ENCODE results near the gene NCL. TPM values are rescaled to one million over a fixed set of nuclear protein-coding genes. Genes with fewer than 3 reads are reported as not detected.

The NCL gene
- total RNA-seq, 1 experiment from 2014 or later: 1,077 TPM

- Histone ChIP-seq H3K4me2 (ENCODE audit: low read length) (no peak overlapping the region), H3K9ac (ENCODE audit: low read length) (no peak overlapping the region), H2AFZ (ENCODE audit: low read depth, low read length, poor library complexity, severe bottlenecking) (no peak overlapping the region), H3K27ac (ENCODE audit: low read depth, low read length) (no peak overlapping the region), H3K27me3 (ENCODE audit: insufficient read depth, low read length) (no peaks in the 10 kb centered on the region), H3K9me3 (ENCODE audit: control insufficient read depth in 1 of 2, insufficient read depth in 1 of 2, low read depth in 1 of 2, low read length in 2 of 2) (no peaks in the 10 kb centered on the region), H3K36me3 (ENCODE audit: control insufficient read depth in 1 of 2, insufficient read depth in 2 of 2, low read length in 2 of 2) (no peaks in the 10 kb centered on the region), H3K9me2 (ENCODE audit: insufficient read depth) (no peaks in the 10 kb centered on the region), H4K20me1 (ENCODE audit: insufficient read depth) (no peaks in the 10 kb centered on the region), H3K4me1 (ENCODE audit: control insufficient read depth in 1 of 2, insufficient read depth in 2 of 2, low read length in 2 of 2) (peaks cover 0 to 5% of the 10 kb centered on the region in 2 experiments; a peak in 1 of 4 replicates), H3K79me2 (ENCODE audit: insufficient read depth, low read length) (no peaks in the 10 kb centered on the region), H3K4me3 (replicated peaks in 1 of 2; ENCODE audit: low read depth in 1 of 2, low read length in 2 of 2) (no peak overlapping the region)
- DNase-seq (ENCODE audit: low read depth, low spot score) (no peak), ATAC-seq (no peak)
- ChIA-PET POLR2A (no interaction called here), RAD21 (ENCODE audit: low non-redundant PET in 1 of 2, low total read pairs in 2 of 2, uncharacterized antibody in 2 of 2, unreplicated experiment in 2 of 2) (no interaction called here), CTCF (no interaction called here)
- TF ChIP-seq EZH2 (IDR thresholded peaks at IDR 0.05) (no peak), EGR1 (IDR thresholded peaks at IDR 0.05; ENCODE audit: low read depth) (no peak), ATF3 (IDR thresholded peaks at IDR 0.05) (no peak), FOSL1 (IDR thresholded peaks at IDR 0.05; ENCODE audit: low read depth) (no peak), CEBPB (IDR thresholded peaks at IDR 0.05; ENCODE audit: low read depth) (no peak), POLR2AphosphoS5 (IDR thresholded peaks at IDR 0.05; ENCODE audit: low read depth, low read length) (no peak), MAX (IDR thresholded peaks at IDR 0.05) (no peak)
- BruUV-seq (replicated peaks): no TSS peak
- intact Hi-C loops (cut with micrococcal nuclease): no loop called here
Observed at GRCh38 chr2:231422056-231422455, 42.2 kb downstream of the NCL start.

GRCh38 chr2:231421051-231421580 is 43.2 kb downstream of the NCL start:
- Histone ChIP-seq H3K79me2 (ENCODE audit: insufficient read depth, low read length) (no peaks in the 10 kb centered on the region), H2AFZ (ENCODE audit: low read depth, low read length, poor library complexity, severe bottlenecking) (no peak overlapping the region), H3K4me1 (ENCODE audit: control insufficient read depth in 1 of 2, insufficient read depth in 2 of 2, low read length in 2 of 2) (peaks cover 0 to 5% of the 10 kb centered on the region in 2 experiments; a peak in 1 of 4 replicates), H3K36me3 (ENCODE audit: control insufficient read depth in 1 of 2, insufficient read depth in 2 of 2, low read length in 2 of 2) (no peaks in the 10 kb centered on the region), H3K4me2 (ENCODE audit: low read length) (no peak overlapping the region), H3K4me3 (replicated peaks in 1 of 2; ENCODE audit: low read depth in 1 of 2, low read length in 2 of 2) (no peak overlapping the region), H3K9me3 (ENCODE audit: control insufficient read depth in 1 of 2, insufficient read depth in 1 of 2, low read depth in 1 of 2, low read length in 2 of 2) (no peaks in the 10 kb centered on the region), H3K27me3 (ENCODE audit: insufficient read depth, low read length) (no peaks in the 10 kb centered on the region), H4K20me1 (ENCODE audit: insufficient read depth) (no peaks in the 10 kb centered on the region), H3K9ac (ENCODE audit: low read length) (no peak overlapping the region), H3K9me2 (ENCODE audit: insufficient read depth) (no peaks in the 10 kb centered on the region), H3K27ac (ENCODE audit: low read depth, low read length) (no peak overlapping the region)
- no peak for TF ChIP-seq CBX3 (IDR thresholded peaks at IDR 0.05; ENCODE audit: low read depth)
- TF ChIP-seq CTCF (IDR thresholded peaks at IDR 0.05 in 2 of 3, conservative IDR thresholded peaks at IDR 0.05 in 1 of 3; ENCODE audit: borderline replicate concordance in 1 of 3, insufficient read depth in 1 of 3, low read depth in 2 of 3, low read length in 2 of 3): no peak
- TF ChIP-seq ZNF274 (IDR thresholded peaks at IDR 0.05; ENCODE audit: low read depth, low read length): no peak
- TF ChIP-seq ELF1 (IDR thresholded peaks at IDR 0.05; ENCODE audit: borderline replicate concordance, low read depth): no peak
- TF ChIP-seq EZH2 (IDR thresholded peaks at IDR 0.05): no peak
- no peak for TF ChIP-seq SP1 (IDR thresholded peaks at IDR 0.05; ENCODE audit: low read depth)
- no peak for TF ChIP-seq JUND (IDR thresholded peaks at IDR 0.05)
- no peak for TF ChIP-seq YY1 (IDR thresholded peaks at IDR 0.05; ENCODE audit: extremely low read depth, insufficient replicate concordance, low read depth, low read length)
- no peak for TF ChIP-seq SIN3A (IDR thresholded peaks at IDR 0.05; ENCODE audit: low read depth)
- TF ChIP-seq ZFX (IDR thresholded peaks at IDR 0.05): no peak
- TF ChIP-seq MAX (IDR thresholded peaks at IDR 0.05): no peak
- no TSS peak for BruUV-seq (replicated peaks)
- intact Hi-C loops (cut with micrococcal nuclease): no loop called here
- DNase-seq (ENCODE audit: low read depth, low spot score) (no peak), ATAC-seq (no peak)
- ChIA-PET POLR2A (no interaction called here), RAD21 (ENCODE audit: low non-redundant PET in 1 of 2, low total read pairs in 2 of 2, uncharacterized antibody in 2 of 2, unreplicated experiment in 2 of 2) (interaction anchor here in 1 of 2 experiments (0.6 to 0.7 kb wide), 2 partner anchors 29 to 182 kb away, joined by 3 read pairs; no protein-coding TSS in a partner anchor), CTCF (no interaction called here)

Measured in HCT116 (cell line).